ENCODE measurements around the gene FSTL3. TPM values are rescaled to one million over a fixed set of nuclear protein-coding genes. Genes with fewer than 3 reads are reported as not detected.
"Not testable (repeated sequence)": the region's sequence is repeated elsewhere in the genome, so short reads cannot be mapped to it uniquely, and the experiment has no call there.

Gene FSTL3
- polyA plus RNA-seq, 2 donors = 5.9 to 7.8 TPM

- not testable (repeated sequence) for H3K27ac ChIP-seq (ENCODE audit: low read depth in 2 of 2, low read length in 1 of 2); H3K4me3 ChIP-seq (ENCODE audit: low read depth in 1 of 2, low read length in 2 of 2); H3K4me1 ChIP-seq (ENCODE audit: control insufficient read depth in 2 of 2, insufficient read depth in 2 of 2, low read length in 1 of 2); H3K36me3 ChIP-seq (ENCODE audit: control insufficient read depth in 2 of 2, insufficient read depth in 2 of 2, low read length in 1 of 2); H3K9me3 ChIP-seq (ENCODE audit: control insufficient read depth in 2 of 2, insufficient read depth in 1 of 2, low read depth in 1 of 2, low read length in 1 of 2); H3K27me3 ChIP-seq (ENCODE audit: control insufficient read depth in 1 of 2, insufficient read depth in 2 of 2, low read length in 2 of 2)
- 60 to 64% methylated on average over 12 of the region's 12 CpGs for WGBS, 2 donors
These were observed 7.3 kb upstream of the FSTL3 start for GRCh38 chr19:668675-669434.

GRCh38 chr19:670609-671075 lies 5.5 kb upstream of the FSTL3 start:
- Histone ChIP-seq H3K9me3 (ENCODE audit: control insufficient read depth in 2 of 2, insufficient read depth in 1 of 2, low read depth in 1 of 2, low read length in 1 of 2) (no peaks in the 10 kb centered on the region), H3K36me3 (ENCODE audit: control insufficient read depth in 2 of 2, insufficient read depth in 2 of 2, low read length in 1 of 2) (no peaks in the 10 kb centered on the region), H3K4me1 (ENCODE audit: control insufficient read depth in 2 of 2, insufficient read depth in 2 of 2, low read length in 1 of 2) (peaks cover 0 to 3% of the 10 kb centered on the region in 2 donors), H3K4me3 (ENCODE audit: low read depth in 1 of 2, low read length in 2 of 2) (no peak overlapping the region), H3K27me3 (ENCODE audit: control insufficient read depth in 1 of 2, insufficient read depth in 2 of 2, low read length in 2 of 2) (peaks cover 0 to 5% of the 10 kb centered on the region in 2 donors), H3K27ac (ENCODE audit: low read depth in 2 of 2, low read length in 1 of 2) (no peak overlapping the region)
- WGBS, 2 donors = 73 to 75% methylated on average over 9 of the region's 9 CpGs

GRCh38 chr19:674282-675151 lies 1.7 kb upstream of the FSTL3 start:
- H3K27me3 ChIP-seq (ENCODE audit: control insufficient read depth in 1 of 2, insufficient read depth in 2 of 2, low read length in 2 of 2) = peaks cover 0 to 5% of the 10 kb centered on the region in 2 donors
- peaks cover 3 to 16% of the 10 kb centered on the region in 2 donors for H3K4me1 ChIP-seq (ENCODE audit: control insufficient read depth in 2 of 2, insufficient read depth in 2 of 2, low read length in 1 of 2)
- H3K27ac ChIP-seq (ENCODE audit: low read depth in 2 of 2, low read length in 1 of 2) = no peak overlapping the region
- no peaks in the 10 kb centered on the region for H3K36me3 ChIP-seq (ENCODE audit: control insufficient read depth in 2 of 2, insufficient read depth in 2 of 2, low read length in 1 of 2)
- 55 to 56% methylated on average over 37 to 38 of the region's 38 CpGs for WGBS, 2 donors
- H3K4me3 ChIP-seq (ENCODE audit: low read depth in 1 of 2, low read length in 2 of 2) = no peak overlapping the region
- H3K9me3 ChIP-seq (ENCODE audit: control insufficient read depth in 2 of 2, insufficient read depth in 1 of 2, low read depth in 1 of 2, low read length in 1 of 2) = no peaks in the 10 kb centered on the region

- H3K4me3 ChIP-seq (ENCODE audit: low read depth in 1 of 2, low read length in 2 of 2) = peak overlapping the region in 1 of 2 donors; percentile 18
- no peaks in the 10 kb centered on the region for H3K36me3 ChIP-seq (ENCODE audit: control insufficient read depth in 2 of 2, insufficient read depth in 2 of 2, low read length in 1 of 2)
- peak overlapping the region; percentile 13 to 60 for H3K27ac ChIP-seq (ENCODE audit: low read depth in 2 of 2, low read length in 1 of 2)
These were observed 219 bp upstream of the FSTL3 start for GRCh38 chr19:676007-676338.

GRCh38 chr19:677201-677600 lies 1.0 kb downstream of the FSTL3 start:
- Histone ChIP-seq H3K9me3 (ENCODE audit: control insufficient read depth in 2 of 2, insufficient read depth in 1 of 2, low read depth in 1 of 2, low read length in 1 of 2) (no peaks in the 10 kb centered on the region), H3K27me3 (ENCODE audit: control insufficient read depth in 1 of 2, insufficient read depth in 2 of 2, low read length in 2 of 2) (peaks cover 0 to 5% of the 10 kb centered on the region in 2 donors), H3K27ac (ENCODE audit: low read depth in 2 of 2, low read length in 1 of 2) (peak overlapping the region in 1 of 2 donors; percentile 79), H3K4me1 (ENCODE audit: control insufficient read depth in 2 of 2, insufficient read depth in 2 of 2, low read length in 1 of 2) (peaks cover 3 to 16% of the 10 kb centered on the region in 2 donors), H3K4me3 (ENCODE audit: low read depth in 1 of 2, low read length in 2 of 2) (peak overlapping the region; percentile 6 to 18), H3K36me3 (ENCODE audit: control insufficient read depth in 2 of 2, insufficient read depth in 2 of 2, low read length in 1 of 2) (no peaks in the 10 kb centered on the region)
- WGBS, 2 donors = 5 to 12% methylated on average over 8 to 15 of the region's 15 CpGs

More at GRCh38 chr19:676007-676338, 219 bp upstream of the FSTL3 start:
- Histone ChIP-seq H3K9me3 (ENCODE audit: control insufficient read depth in 2 of 2, insufficient read depth in 1 of 2, low read depth in 1 of 2, low read length in 1 of 2) (no peaks in the 10 kb centered on the region), H3K4me1 (ENCODE audit: control insufficient read depth in 2 of 2, insufficient read depth in 2 of 2, low read length in 1 of 2) (peaks cover 3 to 16% of the 10 kb centered on the region in 2 donors), H3K27me3 (ENCODE audit: control insufficient read depth in 1 of 2, insufficient read depth in 2 of 2, low read length in 2 of 2) (peaks cover 0 to 5% of the 10 kb centered on the region in 2 donors)
- WGBS, 2 donors = 6 to 8% methylated on average over 26 to 31 of the region's 31 CpGs

- Histone ChIP-seq H3K4me1 (ENCODE audit: control insufficient read depth in 2 of 2, insufficient read depth in 2 of 2, low read length in 1 of 2) (peaks cover 3 to 16% of the 10 kb centered on the region in 2 donors), H3K36me3 (ENCODE audit: control insufficient read depth in 2 of 2, insufficient read depth in 2 of 2, low read length in 1 of 2) (no peaks in the 10 kb centered on the region), H3K4me3 (ENCODE audit: low read depth in 1 of 2, low read length in 2 of 2) (no peak overlapping the region), H3K9me3 (ENCODE audit: control insufficient read depth in 2 of 2, insufficient read depth in 1 of 2, low read depth in 1 of 2, low read length in 1 of 2) (no peaks in the 10 kb centered on the region), H3K27me3 (ENCODE audit: control insufficient read depth in 1 of 2, insufficient read depth in 2 of 2, low read length in 2 of 2) (peaks cover 0 to 5% of the 10 kb centered on the region in 2 donors), H3K27ac (ENCODE audit: low read depth in 2 of 2, low read length in 1 of 2) (peak overlapping the region; percentile 53 to 79)
- WGBS, 2 donors = 41 to 51% methylated on average over 22 of the region's 22 CpGs
These were observed 1.6 kb downstream of the FSTL3 start for GRCh38 chr19:677601-678436.

GRCh38 chr19:678791-679388 lies 2.7 kb downstream of the FSTL3 start:
- no peaks in the 10 kb centered on the region for H3K9me3 ChIP-seq (ENCODE audit: control insufficient read depth in 2 of 2, insufficient read depth in 1 of 2, low read depth in 1 of 2, low read length in 1 of 2)
- no peak overlapping the region for H3K4me3 ChIP-seq (ENCODE audit: low read depth in 1 of 2, low read length in 2 of 2)
- no peaks in the 10 kb centered on the region for H3K36me3 ChIP-seq (ENCODE audit: control insufficient read depth in 2 of 2, insufficient read depth in 2 of 2, low read length in 1 of 2)
- 90 to 93% methylated on average over 16 of the region's 16 CpGs for WGBS, 2 donors
- H3K4me1 ChIP-seq (ENCODE audit: control insufficient read depth in 2 of 2, insufficient read depth in 2 of 2, low read length in 1 of 2) = peaks cover 3 to 16% of the 10 kb centered on the region in 2 donors
- peak overlapping the region; percentile 88 to 93 for H3K27ac ChIP-seq (ENCODE audit: low read depth in 2 of 2, low read length in 1 of 2)
- H3K27me3 ChIP-seq (ENCODE audit: control insufficient read depth in 1 of 2, insufficient read depth in 2 of 2, low read length in 2 of 2) = peaks cover 0 to 5% of the 10 kb centered on the region in 2 donors

- Histone ChIP-seq H3K27ac (ENCODE audit: low read depth in 2 of 2, low read length in 1 of 2) (peak overlapping the region; percentile 88 to 93), H3K4me1 (ENCODE audit: control insufficient read depth in 2 of 2, insufficient read depth in 2 of 2, low read length in 1 of 2) (peaks cover 3 to 16% of the 10 kb centered on the region in 2 donors), H3K4me3 (ENCODE audit: low read depth in 1 of 2, low read length in 2 of 2) (peak overlapping the region; percentile 68 to 74), H3K27me3 (ENCODE audit: control insufficient read depth in 1 of 2, insufficient read depth in 2 of 2, low read length in 2 of 2) (peaks cover 0 to 5% of the 10 kb centered on the region in 2 donors), H3K36me3 (ENCODE audit: control insufficient read depth in 2 of 2, insufficient read depth in 2 of 2, low read length in 1 of 2) (no peaks in the 10 kb centered on the region), H3K9me3 (ENCODE audit: control insufficient read depth in 2 of 2, insufficient read depth in 1 of 2, low read depth in 1 of 2, low read length in 1 of 2) (no peaks in the 10 kb centered on the region)
- WGBS, 2 donors = 3 to 5% methylated on average over 47 to 69 of the region's 69 CpGs
These were observed 3.5 kb downstream of the FSTL3 start for GRCh38 chr19:679418-680286.

Data from esophagus (tissue), 2 donors.